Upper lobe of left lung (tissue), 4 donors: ENCODE data around the gene TRIM14.

Experiments
- EP300 ChIP-seq, 4 donors: sonication (generic); formaldehyde crosslinking; IDR thresholded peaks; one replicate each; pipeline ENCODE4 v1.5.1; 2017; ENCODE audit warnings: antibody characterized with exemption in 4 of 4, control low read depth in 2 of 4
- POLR2A ChIP-seq, 4 donors: fragments of 450-650 bp; IDR thresholded peaks; one replicate each; pipeline ENCODE4 v1.5.1; 2016 to 2017; ENCODE audit warnings: antibody characterized with exemption in 4 of 4, mild to moderate bottlenecking in 2 of 4
- POLR2AphosphoS5 ChIP-seq, 2 donors: sonication (generic); formaldehyde crosslinking; IDR thresholded peaks; one replicate each; pipeline ENCODE4 v1.5.1; 2017; ENCODE audit warnings: antibody characterized with exemption in 2 of 2
- TF ChIP-seq, protein P1 (sequence below), 6 experiments: fragments of 450-650 bp in 4 of 6; fragments of 200-600 bp in 2 of 6; sonication (generic) in 2 of 6; IDR thresholded peaks; one replicate each; pipeline ENCODE4 v1.5.1; 2016 to 2019; ENCODE audit warnings: antibody characterized with exemption in 6 of 6

- TF ChIP-seq, protein P1, sequence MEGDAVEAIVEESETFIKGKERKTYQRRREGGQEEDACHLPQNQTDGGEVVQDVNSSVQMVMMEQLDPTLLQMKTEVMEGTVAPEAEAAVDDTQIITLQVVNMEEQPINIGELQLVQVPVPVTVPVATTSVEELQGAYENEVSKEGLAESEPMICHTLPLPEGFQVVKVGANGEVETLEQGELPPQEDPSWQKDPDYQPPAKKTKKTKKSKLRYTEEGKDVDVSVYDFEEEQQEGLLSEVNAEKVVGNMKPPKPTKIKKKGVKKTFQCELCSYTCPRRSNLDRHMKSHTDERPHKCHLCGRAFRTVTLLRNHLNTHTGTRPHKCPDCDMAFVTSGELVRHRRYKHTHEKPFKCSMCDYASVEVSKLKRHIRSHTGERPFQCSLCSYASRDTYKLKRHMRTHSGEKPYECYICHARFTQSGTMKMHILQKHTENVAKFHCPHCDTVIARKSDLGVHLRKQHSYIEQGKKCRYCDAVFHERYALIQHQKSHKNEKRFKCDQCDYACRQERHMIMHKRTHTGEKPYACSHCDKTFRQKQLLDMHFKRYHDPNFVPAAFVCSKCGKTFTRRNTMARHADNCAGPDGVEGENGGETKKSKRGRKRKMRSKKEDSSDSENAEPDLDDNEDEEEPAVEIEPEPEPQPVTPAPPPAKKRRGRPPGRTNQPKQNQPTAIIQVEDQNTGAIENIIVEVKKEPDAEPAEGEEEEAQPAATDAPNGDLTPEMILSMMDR (IDR thresholded peaks at IDR 0.05) = no peak
- TF ChIP-seq POLR2AphosphoS5 (IDR thresholded peaks at IDR 0.05) = no peak
- no peak for TF ChIP-seq EP300 (IDR thresholded peaks at IDR 0.05)
- no peak for TF ChIP-seq POLR2A (IDR thresholded peaks at IDR 0.05)
These were observed 40.8 kb upstream of the TRIM14 start for GRCh38 chr9:98159790-98160189.
